HFF-Myc (cell line): ENCODE data around the gene AHNAK.

Experiments used
- DNase-seq: peaks from one replicate; pipeline ENCODE4 v3.0.0-alpha.2; 2011; ENCODE audit warnings: low read depth; ENCODE audit errors: extremely low read depth
- H3K4me3 ChIP-seq: replicated peaks from 2 replicates; pipeline ENCODE4 v1.5.1; 2011; ENCODE audit warnings: low read depth, mild to moderate bottlenecking, control low read depth, low read length
- CTCF ChIP-seq: IDR thresholded peaks from 2 replicates; pipeline ENCODE4 v1.5.1; 2012; ENCODE audit warnings: mild to moderate bottlenecking, low read depth, low read length, control low read depth; ENCODE audit errors: missing control alignments

Gene AHNAK

GRCh38 chr11:62559204-62559603 is 12.6 kb upstream of the AHNAK start:
- DNase-seq: no peak
- H3K4me3 ChIP-seq: no peak overlapping the region
- no peak for TF ChIP-seq CTCF

- no peak overlapping the region for H3K4me3 ChIP-seq
- no peak for DNase-seq
- no peak for TF ChIP-seq CTCF
Observed at GRCh38 chr11:62558669-62559068, 12.1 kb upstream of the AHNAK start.

GRCh38 chr11:62556875-62557631 is 10.4 kb upstream of the AHNAK start:
- TF ChIP-seq CTCF: no peak
- no peak for DNase-seq
- no peak overlapping the region for H3K4me3 ChIP-seq

GRCh38 chr11:62556108-62556874 is 9.7 kb upstream of the AHNAK start:
- peak; percentile 97 for DNase-seq
- H3K4me3 ChIP-seq: peak overlapping the region; percentile 23
- TF ChIP-seq CTCF: no peak

GRCh38 chr11:62555464-62556107 is 9.0 kb upstream of the AHNAK start:
- peak overlapping the region; percentile 23 for H3K4me3 ChIP-seq
- TF ChIP-seq CTCF: no peak
- no peak for DNase-seq

- H3K4me3 ChIP-seq: peak overlapping the region; percentile 38
- TF ChIP-seq CTCF: no peak
- no peak for DNase-seq
Observed at GRCh38 chr11:62554387-62555167, 8.0 kb upstream of the AHNAK start.
